CD4-positive, alpha-beta T cell treated with Interleukin-6 at 100 ng/mL for 8 hours (primary cell): Measurements from ENCODE around the gene CA14.
"Not testable (repeated sequence)": the region's sequence is repeated elsewhere in the genome, so short reads cannot be mapped to it uniquely, and the experiment has no call there.

Experiments used
- DNase-seq: peaks from one replicate; pipeline ENCODE4 v3.0.0-alpha.2; 2020; ENCODE audit warnings: mixed read lengths, low spot score

Gene CA14

DNA sequence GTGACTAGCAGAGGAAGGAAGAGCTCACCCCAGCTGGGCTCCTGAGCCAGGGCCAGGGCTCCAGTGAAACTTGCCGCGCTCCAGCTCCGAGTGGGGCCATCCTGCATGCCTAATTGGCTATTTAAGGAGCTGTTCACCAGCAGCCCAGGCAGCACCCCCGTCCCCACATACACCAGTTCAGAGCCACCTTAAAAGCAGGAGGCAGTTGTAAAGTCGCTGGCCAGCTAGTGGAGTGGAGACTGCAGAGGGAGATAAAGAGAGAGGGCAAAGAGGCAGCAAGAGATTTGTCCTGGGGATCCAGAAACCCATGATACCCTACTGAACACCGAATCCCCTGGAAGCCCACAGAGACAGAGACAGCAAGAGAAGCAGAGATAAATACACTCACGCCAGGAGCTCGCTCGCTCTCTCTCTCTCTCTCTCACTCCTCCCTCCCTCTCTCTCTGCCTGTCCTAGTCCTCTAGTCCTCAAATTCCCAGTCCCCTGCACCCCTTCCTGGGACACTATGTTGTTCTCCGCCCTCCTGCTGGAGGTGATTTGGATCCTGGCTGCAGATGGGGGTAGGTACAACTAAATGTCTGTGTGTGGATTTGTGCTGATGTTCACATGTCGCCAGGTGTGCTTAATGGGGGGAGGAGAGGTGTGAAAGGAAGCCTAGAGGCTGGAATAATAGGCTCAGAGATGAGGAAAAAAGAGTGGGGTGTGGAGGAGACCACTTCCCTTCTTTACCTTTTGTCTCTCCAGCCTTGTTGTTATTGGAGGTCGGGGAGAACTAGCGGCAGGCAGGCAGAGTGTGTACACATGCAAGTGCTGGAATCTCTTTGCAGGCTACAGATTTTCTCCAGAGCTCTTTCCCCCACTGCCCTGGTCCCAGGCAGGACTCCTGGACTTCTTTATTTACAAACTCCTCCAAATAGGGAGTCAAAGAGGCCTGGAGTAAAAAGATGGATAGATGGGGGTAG is at the start of gene CA14:
CA14 (plus strand) TSS at position 151 of the 962 bp plus-strand sequence; CDS start at position 506, 355 bp downstream.
- DNase-seq: no peak

DNA sequence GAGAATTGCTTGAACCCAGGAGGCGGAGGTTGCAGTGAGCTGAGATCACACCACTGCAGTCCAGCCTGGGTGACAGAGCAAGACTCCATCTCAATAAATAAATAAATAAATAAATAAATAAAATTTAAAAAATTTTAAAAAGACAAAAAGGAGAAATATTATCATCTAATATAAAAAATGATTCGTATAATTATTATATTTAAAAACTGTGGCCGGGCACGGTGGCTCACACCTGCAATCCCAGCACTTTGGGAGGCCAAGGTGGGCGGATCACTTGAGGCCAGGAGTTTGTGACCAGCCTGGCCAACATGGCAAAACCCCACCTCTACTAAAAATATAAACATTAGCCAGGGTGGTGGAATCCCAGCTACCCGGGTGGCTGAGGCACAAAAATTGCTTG is 49.1 kb upstream of the CA14 start:
- not testable (repeated sequence) for DNase-seq

DNA sequence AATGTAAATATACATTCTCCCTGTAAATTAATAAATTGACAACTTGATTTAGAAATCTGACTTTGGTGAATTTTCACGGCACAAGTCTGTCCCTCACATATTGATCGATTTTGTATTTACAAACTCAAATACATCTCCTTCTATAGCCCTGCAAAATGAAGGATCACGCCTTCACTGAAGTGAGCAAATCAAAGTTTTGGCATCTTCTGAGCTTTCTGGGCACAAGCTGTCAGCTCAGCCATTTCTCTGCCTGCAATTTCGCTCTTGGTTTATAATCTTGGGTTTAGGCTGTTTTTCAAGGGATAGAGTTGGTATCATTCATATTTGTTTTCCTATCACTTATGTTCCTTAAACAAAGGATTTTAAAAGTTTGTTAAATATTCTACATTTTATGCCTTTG is 47.5 kb upstream of the CA14 start:
- DNase-seq: no peak

DNA sequence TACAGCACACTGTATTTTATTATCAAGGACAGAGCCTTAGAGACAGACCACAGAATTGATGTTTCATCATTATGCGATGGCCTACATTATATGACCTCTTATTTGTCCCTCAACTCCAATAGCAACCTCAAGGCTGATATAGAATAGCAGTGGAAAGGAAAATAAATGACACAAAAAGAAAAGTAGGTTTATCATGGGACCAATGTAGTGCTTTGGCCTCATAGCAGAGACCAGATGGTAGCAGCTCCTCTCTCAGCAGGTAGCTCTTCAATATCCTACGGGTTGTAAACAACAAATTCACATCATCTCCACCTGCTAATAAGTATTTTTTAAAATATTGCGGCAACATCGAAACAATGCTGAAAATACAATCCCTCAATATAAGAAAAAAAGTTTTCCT is 46.9 kb upstream of the CA14 start:
- DNase-seq: no peak

DNA sequence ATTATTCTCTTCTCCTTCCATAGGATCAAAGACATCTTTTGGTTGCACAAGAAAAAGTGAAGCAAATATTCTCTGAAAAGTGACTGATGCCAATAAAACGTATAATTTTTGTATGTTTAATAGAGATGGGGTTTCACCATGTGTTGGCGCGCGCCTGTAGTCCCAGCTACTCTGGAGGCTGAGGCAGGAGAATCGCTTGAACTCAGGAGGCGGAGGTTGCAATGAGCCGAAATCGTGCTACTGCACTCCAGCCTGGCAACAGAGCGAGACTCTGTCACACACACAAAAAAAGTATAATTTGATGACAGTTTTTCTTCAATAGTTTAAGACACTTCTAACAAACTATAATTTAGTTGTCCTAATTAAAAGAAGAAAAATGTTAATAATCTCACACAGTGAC is 45.5 kb upstream of the CA14 start:
- DNase-seq: no peak

DNA sequence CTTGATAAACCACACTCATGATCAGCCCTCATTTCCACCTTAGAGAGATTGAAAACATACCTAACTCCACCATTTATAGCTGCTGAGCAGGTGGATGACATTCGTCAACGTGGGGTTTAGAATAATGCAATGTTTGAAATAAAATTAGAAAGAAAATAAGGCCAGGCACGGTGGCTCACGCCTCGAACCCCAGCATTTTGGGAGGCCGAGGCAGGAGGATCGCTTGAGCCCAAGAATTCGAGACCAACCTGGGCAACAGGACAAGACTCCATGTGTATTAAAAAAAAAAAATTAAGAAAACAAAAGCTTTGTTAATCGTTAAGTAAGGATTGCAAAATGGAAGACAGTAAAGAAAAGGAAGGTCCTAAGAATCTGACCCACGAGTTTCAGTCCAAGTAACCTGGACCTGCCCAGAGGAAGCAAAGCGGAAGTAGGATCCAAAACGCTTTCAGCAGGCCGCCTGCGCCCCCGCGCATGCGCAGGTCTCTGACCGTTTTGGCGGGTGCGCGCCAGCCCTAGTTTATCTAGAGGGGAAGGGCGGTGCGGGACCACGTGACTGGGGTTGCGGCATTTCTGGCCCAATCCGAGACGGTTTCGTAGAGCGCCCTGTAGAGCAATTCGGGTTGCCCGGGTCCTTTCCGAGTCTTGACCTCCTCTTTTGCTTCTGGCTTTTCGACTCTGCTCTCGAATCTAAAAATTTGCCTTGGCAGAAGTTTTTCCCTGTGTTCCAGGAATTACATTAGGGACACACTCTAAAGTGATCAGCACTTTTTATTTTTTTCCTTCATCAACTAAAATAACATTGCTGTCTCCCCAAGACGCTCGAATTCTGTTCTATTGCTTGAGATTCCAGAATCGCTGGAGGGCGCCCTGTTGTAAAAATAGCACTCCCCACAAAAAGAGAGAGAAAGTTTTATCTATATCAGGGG is 44.1 kb upstream of the CA14 start:
- peak; percentile 93 for DNase-seq

DNA sequence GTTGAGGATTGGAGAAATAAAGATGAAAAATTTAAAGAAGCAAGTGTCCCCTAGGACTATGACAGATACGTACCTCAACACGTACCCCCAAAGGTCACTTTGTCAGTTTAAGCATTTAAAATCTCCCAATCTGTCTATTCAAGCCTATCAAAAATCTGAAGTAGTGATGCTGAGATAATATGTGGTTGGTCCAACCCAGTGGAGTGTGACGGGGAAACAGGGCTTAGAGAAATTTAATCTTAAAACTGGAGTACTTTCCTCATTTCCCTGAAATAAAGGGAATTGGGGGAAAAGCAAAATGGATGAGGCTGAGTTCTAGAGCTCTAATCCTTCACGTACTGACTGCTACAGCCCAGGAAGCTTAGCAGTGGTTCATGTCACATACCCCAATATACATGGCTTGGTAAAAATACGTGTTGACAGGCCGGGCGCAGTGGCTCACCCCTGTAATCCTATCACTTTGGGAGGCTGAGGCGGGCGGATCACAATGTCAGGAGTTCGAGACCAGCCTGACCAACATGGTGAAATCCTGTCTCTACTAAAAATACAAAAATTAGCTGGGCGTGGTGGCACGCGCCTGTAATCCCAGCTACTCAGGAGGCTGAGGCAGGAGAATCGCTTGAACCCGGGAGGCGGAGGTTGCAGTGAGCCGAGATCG is 43.3 kb upstream of the CA14 start:
- not testable (repeated sequence) for DNase-seq

DNA sequence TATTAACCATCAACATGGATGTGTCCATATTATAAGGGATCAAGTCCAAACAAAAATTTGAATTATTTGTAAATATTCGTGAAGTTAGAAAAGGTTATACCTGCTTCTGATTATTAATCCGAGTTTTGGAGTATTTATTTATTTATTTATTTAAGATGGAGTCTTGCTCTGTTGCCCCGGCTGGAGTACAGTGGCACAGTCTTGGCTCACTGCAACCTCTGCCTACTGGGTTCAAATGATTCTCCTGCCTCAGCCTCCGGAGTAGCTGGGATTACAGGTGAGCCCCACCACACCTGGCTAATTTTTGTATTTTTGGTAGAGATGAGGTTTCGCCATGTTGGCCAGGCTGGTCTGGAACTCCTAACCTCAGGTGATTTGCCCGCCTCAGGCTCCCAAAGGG is 41.7 kb upstream of the CA14 start:
- not testable (repeated sequence) for DNase-seq

DNA sequence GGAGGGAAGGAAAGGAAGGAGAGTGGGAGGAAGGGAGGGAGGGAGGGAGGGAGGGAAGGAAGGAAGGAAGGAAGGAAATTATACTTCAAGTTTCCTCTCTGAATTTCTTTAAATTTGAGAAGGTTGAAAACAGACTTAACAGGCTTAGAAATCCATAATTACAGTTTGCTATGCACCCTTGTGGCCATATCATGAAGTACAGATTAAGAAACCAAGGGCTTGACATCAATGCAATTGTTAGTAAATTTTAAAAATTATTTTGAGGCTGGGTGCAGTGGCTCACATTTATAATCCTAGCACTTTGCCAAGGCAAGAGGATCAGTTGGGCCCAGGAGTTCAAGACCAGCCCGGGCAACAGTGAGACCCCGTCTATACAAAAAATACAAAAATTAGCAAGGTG is 36.0 kb upstream of the CA14 start:
- DNase-seq: no peak

DNA sequence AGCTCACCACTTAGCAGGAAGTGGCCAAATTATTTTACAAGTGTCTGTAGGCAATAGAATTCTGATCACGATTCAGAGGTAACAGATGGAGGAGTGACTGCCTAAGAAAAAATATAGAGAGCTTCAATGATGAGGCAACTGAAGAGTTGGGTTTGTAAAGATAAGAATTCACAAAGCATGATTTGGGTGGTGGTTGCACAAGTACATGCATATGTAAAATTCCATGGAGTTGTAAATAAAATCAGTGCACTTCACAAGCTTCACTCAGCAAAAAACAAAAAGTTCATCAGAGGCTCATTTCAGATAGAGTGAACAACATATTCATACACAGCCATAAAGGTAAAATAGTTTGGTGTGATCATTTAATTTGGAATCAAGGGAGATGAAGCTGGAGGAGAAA is 32.6 kb upstream of the CA14 start:
- DNase-seq: no peak

DNA sequence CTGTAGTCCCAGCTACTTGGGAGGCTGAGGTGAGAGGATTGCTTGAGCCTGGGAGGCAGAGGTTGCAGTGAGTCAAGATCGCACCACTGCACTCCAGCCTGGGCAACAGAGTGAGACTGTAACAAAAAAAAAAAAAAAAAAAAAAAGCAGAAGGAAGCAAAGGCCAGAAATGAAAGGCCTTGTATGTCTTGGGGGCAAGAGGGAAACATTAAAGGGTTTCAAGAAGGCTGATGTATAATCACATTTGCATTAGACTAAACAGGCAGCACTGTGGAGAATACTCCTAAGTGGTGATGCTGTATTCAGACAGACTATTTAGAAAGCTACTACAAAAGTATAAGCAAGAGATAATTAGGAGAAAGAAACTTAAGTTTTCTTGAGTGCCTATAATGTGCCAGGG is 32.0 kb upstream of the CA14 start:
- no peak for DNase-seq

DNA sequence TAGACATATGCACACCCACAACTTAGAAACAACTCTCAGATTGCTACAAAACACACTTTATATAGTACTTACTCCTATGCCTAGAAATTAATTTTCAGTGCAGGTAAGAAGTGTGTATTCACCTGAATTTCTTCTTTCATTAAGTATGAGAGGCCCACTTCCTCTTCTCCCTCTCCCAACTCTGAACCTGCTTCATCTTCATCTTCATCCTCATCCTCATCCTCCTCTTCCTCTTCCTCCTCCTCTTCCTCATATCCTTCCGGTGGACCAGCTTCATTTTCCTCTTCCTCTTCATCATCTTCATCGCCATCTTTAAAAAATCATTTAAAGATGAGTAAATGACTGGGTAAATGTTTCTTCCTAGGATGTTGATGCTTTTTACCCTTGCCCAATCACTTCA is 31.1 kb upstream of the CA14 start:
- DNase-seq: no peak

DNA sequence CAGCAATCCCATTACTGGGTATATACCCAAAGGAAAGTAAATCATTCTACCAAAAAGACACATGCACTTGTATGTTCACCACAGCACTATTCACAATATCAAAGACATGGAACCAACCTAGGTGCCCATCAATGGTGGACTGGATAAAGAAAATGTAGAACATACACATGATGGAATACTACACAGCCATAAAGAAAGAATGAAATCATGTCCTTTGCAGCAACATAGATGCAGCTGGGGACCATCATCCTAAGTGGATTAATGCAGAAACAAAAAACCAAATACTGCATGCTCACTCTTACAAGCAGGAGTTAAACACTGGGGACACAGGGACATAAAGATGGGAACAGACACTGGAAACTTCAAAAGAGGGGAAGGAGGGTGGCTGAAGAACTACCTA is 30.3 kb upstream of the CA14 start:
- DNase-seq: no peak

DNA sequence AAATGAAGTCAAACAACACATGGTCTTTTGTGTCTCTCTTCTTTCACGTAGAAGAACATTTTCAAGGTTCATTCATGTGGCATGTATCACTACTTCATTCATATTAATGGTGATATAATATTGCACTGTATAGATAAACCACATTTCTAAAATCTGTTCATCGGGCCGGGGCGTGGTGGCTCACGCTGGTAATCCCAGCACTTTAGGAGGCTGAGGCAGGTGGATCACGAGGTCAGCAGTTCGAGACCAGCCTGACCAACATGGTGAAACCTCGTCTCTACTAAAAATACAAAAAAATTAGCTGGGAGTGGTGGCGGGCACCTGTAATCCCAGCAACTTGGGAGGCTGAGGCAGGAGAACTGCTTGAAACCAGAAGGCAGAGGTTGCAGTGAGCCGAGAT is 29.3 kb upstream of the CA14 start:
- not testable (repeated sequence) for DNase-seq

DNA sequence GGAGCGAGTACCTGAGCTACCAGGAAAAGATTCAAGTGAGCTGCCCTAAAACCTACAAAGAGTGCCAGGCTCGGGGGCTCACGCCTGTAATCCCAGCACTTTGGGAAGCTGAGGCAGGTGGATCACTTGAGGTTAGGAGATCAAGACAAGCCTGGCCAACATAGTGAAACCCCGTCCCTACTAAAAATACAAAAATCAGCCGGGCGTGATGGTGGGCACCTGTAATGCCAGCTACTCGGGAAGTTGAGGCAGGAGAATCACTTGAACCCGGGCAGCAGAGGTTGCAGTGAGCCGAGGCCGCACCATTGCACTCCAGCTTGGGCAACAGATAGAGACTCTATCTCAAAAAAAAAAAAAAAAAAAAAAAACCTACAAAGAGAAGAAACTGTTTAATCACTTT is 24.7 kb upstream of the CA14 start:
- DNase-seq: not testable (repeated sequence)

DNA sequence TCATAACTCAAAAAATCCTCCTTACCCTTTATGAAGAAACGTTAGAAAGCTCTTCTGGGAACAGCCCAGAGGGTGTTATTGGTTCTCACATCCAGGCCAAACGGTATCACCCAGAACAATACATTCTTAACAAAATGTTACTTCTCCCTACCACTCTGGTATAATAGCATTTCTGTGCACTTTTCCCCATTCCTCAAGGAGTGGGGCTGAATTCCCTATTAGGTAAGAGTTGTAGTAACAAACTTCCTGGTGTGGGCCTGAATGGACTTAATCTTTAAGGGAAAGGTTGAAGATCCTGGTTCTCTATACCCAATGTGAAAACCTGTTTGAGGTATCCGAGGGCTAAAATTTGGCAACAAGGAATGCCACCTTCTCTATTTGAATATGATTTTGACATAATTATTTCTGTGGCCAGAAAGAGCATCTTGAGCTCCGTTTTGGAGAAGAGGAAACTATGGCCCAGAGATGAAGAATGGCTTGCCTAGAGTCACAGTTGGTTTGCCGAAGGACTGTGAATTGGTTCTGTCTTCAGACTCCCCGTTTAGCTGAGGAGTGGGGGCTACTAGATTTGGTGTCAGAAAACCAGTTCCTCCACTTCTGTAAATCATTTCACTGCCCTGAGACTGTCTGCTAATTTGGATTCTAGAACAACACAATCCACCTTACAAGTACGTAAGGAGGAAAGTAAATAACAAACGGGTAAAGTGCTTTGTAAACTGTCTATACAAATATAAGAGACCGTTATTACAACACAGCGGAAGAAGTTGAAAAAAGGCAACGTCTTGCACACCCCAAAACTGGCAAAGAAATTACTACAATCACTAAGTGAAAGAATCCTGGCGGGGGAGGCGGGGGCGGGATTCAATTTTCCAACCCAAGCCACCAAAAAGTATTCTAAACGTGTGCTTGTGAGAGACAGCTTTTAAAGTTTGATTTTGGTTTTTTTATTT is 23.9 kb upstream of the CA14 start:
- DNase-seq: no peak

DNA sequence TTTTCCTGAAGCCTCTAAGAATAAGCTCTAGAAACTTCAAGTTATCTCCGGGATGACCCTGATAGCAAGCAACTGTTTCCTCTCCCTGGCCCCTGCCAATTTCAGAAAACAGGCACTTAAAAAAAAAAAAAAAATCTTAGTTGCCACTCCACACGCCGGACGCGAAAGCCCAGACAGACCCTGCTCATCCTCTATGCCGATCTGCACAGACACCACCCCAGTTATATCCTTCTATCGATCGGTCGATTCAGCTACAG is 23.3 kb upstream of the CA14 start:
- DNase-seq: no peak

DNA sequence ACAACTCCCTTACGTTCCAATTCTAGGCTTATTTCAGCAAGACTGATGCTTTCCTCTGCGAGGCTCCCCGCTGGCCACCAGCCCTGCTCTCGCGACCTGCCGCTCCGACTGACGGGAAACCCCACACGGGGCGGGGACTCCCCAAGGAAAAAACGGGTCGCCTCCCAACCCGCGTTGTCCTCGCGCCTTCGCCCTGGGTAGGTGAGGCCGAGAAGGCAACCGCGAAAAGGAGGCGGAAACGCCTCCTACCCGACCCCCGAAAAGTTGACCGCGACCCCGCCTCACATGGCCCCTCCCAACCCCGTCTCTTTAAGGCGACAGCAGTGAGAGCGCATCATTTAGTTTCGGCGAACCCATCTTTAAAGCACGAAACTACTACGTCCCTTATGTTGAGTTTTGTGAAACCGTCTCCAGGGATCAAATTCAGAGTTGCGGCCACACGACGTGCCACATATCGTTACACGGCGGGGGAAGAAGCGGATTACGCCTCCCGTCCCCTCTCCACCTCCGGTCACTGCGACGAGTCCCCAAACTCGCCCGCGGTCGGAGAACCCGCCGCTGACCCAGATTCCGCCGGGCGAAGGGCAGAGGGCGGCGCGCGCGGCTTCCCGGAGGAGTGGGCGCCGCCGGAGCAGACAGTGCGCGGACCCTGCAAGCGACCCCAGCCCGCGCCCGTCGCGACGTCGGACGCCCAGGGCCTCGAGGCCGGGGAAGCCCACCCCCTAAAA is 22.8 kb upstream of the CA14 start:
- peak; percentile 83 for DNase-seq

DNA sequence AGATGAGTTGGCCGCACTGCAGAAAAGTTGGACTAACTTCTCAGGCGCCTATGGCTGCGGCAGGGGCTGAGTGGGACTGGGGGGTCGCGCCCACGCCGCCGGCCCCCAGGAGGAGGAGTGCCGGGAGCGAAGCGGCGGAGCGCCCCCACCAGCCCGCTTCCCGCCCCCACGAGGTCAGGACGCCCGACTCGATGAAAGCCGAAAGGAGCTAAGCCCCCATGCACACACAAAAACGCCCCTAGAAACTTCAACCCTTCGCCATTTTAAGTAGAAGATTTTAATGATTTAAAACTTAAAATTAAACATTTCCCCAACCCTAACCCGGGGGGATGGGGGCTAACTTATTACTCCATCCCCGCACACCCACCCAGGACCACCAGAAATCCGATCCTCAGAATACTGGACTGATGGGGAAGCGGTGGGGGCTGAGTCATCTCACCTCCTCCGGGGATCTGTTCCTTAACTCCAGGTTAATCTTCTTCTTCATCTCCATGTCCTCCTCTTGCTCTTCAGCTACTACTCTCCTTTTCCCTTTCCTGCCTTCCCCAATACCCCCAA is 22.2 kb upstream of the CA14 start:
- DNase-seq: peak; percentile 14

DNA sequence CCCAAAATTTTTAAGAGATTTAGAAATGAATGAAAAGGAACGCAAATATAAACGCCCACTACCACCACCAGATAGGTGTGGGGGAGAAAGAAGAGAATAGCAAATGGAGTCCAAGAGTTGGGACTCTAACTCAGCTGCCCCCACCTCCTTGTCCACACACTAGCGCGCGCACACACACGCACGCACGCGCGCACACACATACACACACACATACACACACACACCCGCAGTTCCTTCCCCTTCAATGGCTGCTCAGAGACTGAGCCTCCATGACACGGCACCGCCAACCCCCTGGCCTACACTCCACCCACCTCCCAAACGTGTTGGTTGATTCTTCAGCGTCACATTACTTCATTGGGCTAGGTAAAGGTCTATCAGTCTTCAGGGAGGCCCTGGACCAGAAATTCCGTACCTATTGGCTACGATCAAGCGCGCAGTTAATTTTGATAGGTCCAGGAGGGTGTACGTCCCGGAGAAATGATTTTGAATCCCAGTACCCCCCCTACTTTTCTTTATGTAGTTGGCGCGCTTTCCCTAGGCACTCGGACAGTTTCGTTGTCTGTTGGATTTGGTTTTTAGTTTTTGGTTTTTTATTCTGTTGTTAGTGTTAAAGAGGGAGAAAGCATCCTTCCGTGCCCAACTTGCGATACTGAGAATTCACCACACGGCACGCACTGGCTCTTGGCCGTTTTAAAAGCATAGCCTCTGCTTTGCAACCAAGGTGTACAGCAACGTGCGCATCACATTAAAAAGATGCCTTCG is 21.5 kb upstream of the CA14 start, which contains the start of gene ANP32E:
ANP32E (minus strand) TSS at position 261 of the 762 bp plus-strand sequence. CDS start 326 bp downstream, outside the sequence.
- peak; percentile 97 for DNase-seq
